ENCODE measurements around the gene RBMS2. TPM values are rescaled to one million over a fixed set of nuclear protein-coding genes. Genes with fewer than 3 reads are reported as not detected.
A peak's percentile ranks its signal among the peaks of the same experiment; 100 is the strongest.
"Not testable (repeated sequence)": the region's sequence is repeated elsewhere in the genome, so short reads cannot be mapped to it uniquely, and the experiment has no call there.

Gene RBMS2
- total and polyA plus RNA-seq, 2 donors from 2014 or later, result 8.5 to 71.3 TPM

- no peak for TF ChIP-seq CTCF (IDR thresholded peaks at IDR 0.05; ENCODE audit: borderline replicate concordance, extremely low read depth, insufficient read depth)
- peak; percentile 11 for FAIRE-seq
These were observed 33.3 kb upstream of the RBMS2 start, which contains the start of gene GLS2 for GRCh38 chr12:56488041-56488955. TSS of gene GLS2 (minus strand) at chr12:56488161. CDS start at chr12:56488118, 43 bp downstream.

DNA sequence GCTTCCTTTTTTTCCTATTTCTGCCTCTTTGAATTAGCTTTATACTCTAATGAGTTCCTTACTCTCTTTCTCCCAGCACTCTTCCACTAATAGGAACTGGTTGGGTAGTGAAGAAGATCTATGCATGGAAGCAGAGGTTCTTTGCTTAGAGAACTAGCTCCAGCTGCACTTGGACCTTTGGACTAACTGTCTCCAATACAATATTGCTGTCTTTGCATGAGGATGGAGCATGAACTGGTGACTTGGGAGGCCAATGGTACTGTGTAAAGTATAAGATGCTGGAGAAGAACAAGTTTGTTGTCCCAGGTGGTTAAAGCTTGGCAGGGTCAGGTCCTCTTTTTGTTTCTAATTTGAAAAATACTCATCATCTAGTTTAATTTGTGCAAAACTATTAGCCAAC is 31.3 kb upstream of the RBMS2 start:
- intact Hi-C loops (cut with DNase I), result no loop called here
- H3K4me1 ChIP-seq (ENCODE audit: control insufficient read depth in 2 of 3, insufficient read depth in 2 of 3, low read depth in 1 of 3, low read length in 3 of 3), result peaks cover 0 to 10% (median 4%) of the 10 kb centered on the region in 3 donors
- no peak for FAIRE-seq
- no peak overlapping the region for H3K27ac ChIP-seq (ENCODE audit: low read depth in 2 of 2, low read length in 2 of 2)
- no peaks in the 10 kb centered on the region for H3K9me3 ChIP-seq (ENCODE audit: control insufficient read depth in 2 of 3, insufficient read depth in 1 of 3, low read length in 3 of 3)
- no peak for DNase-seq
- peaks cover 2% of the 10 kb centered on the region for H3K27me3 ChIP-seq (ENCODE audit: control insufficient read depth, insufficient read depth, low read length)
- TF ChIP-seq CTCF (IDR thresholded peaks at IDR 0.05; ENCODE audit: borderline replicate concordance, extremely low read depth, insufficient read depth), result no peak
- no peak overlapping the region for H3K4me3 ChIP-seq (ENCODE audit: low read length in 3 of 3)
- no peaks in the 10 kb centered on the region for H3K36me3 ChIP-seq (ENCODE audit: control insufficient read depth in 2 of 3, insufficient read depth in 3 of 3, low read length in 3 of 3)
- H3K9ac ChIP-seq (ENCODE audit: low read length in 3 of 3), result no peak overlapping the region

More at GRCh38 chr12:56488041-56488955, 33.3 kb upstream of the RBMS2 start, which contains the start of gene GLS2:
- peak within 1 kb of the TSS; percentile 26 to 55 (median 26) for H3K9ac ChIP-seq (ENCODE audit: low read length in 3 of 3)
- intact Hi-C loops (cut with DNase I), result no loop called here
- H3K4me3 ChIP-seq (ENCODE audit: low read length in 3 of 3), result peak within 1 kb of the TSS; percentile 39 to 80 (median 65)
- H3K27me3 ChIP-seq (ENCODE audit: control insufficient read depth, insufficient read depth, low read length), result peaks cover 2% of the 10 kb centered on the region
- no peak within 1 kb of the TSS for H3K27ac ChIP-seq (ENCODE audit: low read depth in 2 of 2, low read length in 2 of 2)
- peaks cover 0 to 10% (median 4%) of the 10 kb centered on the region in 3 donors for H3K4me1 ChIP-seq (ENCODE audit: control insufficient read depth in 2 of 3, insufficient read depth in 2 of 3, low read depth in 1 of 3, low read length in 3 of 3)
- peak; percentile 82 to 92 (median 89) for DNase-seq
- H3K9me3 ChIP-seq (ENCODE audit: control insufficient read depth in 2 of 3, insufficient read depth in 1 of 3, low read length in 3 of 3), result no peaks in the 10 kb centered on the region
- no peaks in the 10 kb centered on the region for H3K36me3 ChIP-seq (ENCODE audit: control insufficient read depth in 2 of 3, insufficient read depth in 3 of 3, low read length in 3 of 3)

DNA sequence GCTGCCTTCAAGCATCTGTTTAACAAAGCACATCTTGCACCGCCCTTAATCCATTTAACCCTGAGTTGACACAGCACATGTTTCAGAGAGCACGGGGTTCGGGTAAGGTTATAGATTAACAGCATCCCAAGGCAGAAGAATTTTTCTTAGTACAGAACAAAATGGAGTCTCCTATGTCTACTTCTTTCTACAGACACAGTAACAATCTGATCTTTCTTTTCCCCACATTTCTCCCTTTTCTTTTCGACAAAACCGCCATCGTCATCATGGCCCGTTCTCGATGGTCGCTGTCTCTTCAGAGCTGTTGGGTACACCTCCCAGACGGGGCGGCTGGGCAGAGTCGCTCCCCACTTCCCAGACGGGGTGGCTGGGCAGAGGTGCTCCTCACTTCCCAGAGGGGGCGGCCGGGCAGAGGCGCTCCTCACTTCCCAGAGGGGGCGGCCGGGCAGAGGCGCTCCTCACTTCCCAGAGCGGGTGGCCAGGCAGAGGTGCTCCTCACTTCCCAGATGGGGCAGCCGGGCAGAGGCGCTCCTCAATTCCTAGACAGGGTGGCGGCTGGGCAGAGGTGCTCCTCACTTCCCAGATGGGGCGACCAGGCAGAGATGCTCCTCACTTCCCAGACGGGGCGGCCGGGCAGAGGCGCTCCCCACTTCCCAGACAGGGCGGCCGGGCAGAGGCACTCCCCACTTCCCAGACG is 28.1 kb upstream of the RBMS2 start:
- H3K4me1 ChIP-seq (ENCODE audit: control insufficient read depth in 2 of 3, insufficient read depth in 2 of 3, low read depth in 1 of 3, low read length in 3 of 3); H3K27ac ChIP-seq (ENCODE audit: low read depth in 2 of 2, low read length in 2 of 2); H3K4me3 ChIP-seq (ENCODE audit: low read length in 3 of 3); H3K27me3 ChIP-seq (ENCODE audit: control insufficient read depth, insufficient read depth, low read length); FAIRE-seq; H3K9me3 ChIP-seq (ENCODE audit: control insufficient read depth in 2 of 3, insufficient read depth in 1 of 3, low read length in 3 of 3); intact Hi-C loops (cut with DNase I); H3K36me3 ChIP-seq (ENCODE audit: control insufficient read depth in 2 of 3, insufficient read depth in 3 of 3, low read length in 3 of 3); H3K9ac ChIP-seq (ENCODE audit: low read length in 3 of 3): not testable (repeated sequence)
- DNase-seq, result peak in 1 of 5 donors; percentile 59

GRCh38 chr12:56494106-56494415 is 27.6 kb upstream of the RBMS2 start:
- intact Hi-C loops (cut with DNase I); H3K4me1 ChIP-seq (ENCODE audit: control insufficient read depth in 2 of 3, insufficient read depth in 2 of 3, low read depth in 1 of 3, low read length in 3 of 3); FAIRE-seq; H3K9me3 ChIP-seq (ENCODE audit: control insufficient read depth in 2 of 3, insufficient read depth in 1 of 3, low read length in 3 of 3); H3K9ac ChIP-seq (ENCODE audit: low read length in 3 of 3); H3K36me3 ChIP-seq (ENCODE audit: control insufficient read depth in 2 of 3, insufficient read depth in 3 of 3, low read length in 3 of 3); H3K4me3 ChIP-seq (ENCODE audit: low read length in 3 of 3); H3K27ac ChIP-seq (ENCODE audit: low read depth in 2 of 2, low read length in 2 of 2); H3K27me3 ChIP-seq (ENCODE audit: control insufficient read depth, insufficient read depth, low read length): not testable (repeated sequence)
- DNase-seq, result peak in 1 of 5 donors; percentile 52

DNA sequence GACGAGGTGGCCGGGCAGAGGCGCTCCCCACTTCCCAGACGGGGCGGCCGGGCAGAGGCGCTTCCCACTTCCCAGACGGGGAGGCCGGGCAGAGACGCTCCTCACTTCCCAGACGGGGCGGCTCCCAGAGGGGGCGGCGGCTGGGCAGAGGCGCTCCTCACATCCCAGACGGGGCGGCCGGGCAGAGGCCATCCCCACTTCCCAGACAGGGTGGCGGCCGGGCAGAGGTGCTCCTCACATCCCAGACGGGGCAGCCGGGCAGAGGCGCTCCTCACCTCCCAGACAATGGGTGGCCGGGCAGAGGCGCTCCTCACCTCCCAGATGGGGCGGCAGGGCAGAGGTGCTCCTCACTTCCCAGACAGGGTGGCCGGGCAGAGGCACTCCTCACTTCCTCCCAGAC is 27.1 kb upstream of the RBMS2 start:
- FAIRE-seq; H3K4me1 ChIP-seq (ENCODE audit: control insufficient read depth in 2 of 3, insufficient read depth in 2 of 3, low read depth in 1 of 3, low read length in 3 of 3); H3K9ac ChIP-seq (ENCODE audit: low read length in 3 of 3); H3K9me3 ChIP-seq (ENCODE audit: control insufficient read depth in 2 of 3, insufficient read depth in 1 of 3, low read length in 3 of 3); intact Hi-C loops (cut with DNase I); H3K27me3 ChIP-seq (ENCODE audit: control insufficient read depth, insufficient read depth, low read length); H3K36me3 ChIP-seq (ENCODE audit: control insufficient read depth in 2 of 3, insufficient read depth in 3 of 3, low read length in 3 of 3); H3K4me3 ChIP-seq (ENCODE audit: low read length in 3 of 3); H3K27ac ChIP-seq (ENCODE audit: low read depth in 2 of 2, low read length in 2 of 2): not testable (repeated sequence)
- DNase-seq, result peak in 1 of 5 donors; percentile 65

Measured in kidney (tissue), 14 donors.